Measurements from ENCODE around the gene RNPEPL1.
"Not testable (repeated sequence)": the region's sequence is repeated elsewhere in the genome, so short reads cannot be mapped to it uniquely, and the experiment has no call there.

RNPEPL1 gene

DNA sequence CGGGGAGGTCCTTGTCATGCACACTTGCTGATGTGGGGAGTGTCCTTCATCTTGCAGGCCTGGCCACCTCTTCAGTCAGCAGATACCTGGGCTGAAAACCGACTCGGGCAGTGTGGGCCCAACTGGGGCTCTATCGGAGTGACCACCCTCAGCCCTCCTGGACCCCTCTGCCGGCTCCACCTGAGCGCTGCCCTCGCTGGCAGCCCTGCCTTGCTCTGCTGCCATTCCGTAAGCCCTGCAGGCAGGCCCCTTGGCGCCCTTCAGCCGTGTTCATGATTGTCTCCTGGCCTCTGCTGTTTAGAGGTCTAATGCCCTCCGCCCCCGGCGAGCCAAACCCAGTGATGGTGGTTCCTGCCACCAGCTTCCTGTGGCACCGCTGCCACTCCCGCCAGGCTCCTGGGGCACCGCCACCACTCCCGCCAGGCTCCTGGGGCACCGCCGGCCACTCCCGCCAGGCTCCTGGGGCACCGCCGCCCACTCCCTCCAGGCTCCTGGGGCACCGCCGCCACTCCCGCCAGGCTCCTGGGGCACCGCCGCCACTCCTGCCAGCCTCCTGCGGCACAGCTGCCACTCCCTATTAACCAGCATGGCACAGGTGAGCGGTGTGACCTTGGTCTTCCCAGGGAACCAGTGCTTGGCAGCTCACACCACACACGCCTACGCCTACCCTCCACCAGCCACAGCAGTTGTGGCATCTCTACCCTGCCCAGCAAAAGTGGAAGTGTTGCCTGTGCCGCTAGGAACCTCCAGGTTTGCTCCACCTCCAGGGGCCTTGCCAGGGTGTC, 34.2 kb downstream of the RNPEPL1 start:
- DNase-seq (ENCODE audit: low read depth in 2 of 3, low spot score in 2 of 3), result no peak

DNA sequence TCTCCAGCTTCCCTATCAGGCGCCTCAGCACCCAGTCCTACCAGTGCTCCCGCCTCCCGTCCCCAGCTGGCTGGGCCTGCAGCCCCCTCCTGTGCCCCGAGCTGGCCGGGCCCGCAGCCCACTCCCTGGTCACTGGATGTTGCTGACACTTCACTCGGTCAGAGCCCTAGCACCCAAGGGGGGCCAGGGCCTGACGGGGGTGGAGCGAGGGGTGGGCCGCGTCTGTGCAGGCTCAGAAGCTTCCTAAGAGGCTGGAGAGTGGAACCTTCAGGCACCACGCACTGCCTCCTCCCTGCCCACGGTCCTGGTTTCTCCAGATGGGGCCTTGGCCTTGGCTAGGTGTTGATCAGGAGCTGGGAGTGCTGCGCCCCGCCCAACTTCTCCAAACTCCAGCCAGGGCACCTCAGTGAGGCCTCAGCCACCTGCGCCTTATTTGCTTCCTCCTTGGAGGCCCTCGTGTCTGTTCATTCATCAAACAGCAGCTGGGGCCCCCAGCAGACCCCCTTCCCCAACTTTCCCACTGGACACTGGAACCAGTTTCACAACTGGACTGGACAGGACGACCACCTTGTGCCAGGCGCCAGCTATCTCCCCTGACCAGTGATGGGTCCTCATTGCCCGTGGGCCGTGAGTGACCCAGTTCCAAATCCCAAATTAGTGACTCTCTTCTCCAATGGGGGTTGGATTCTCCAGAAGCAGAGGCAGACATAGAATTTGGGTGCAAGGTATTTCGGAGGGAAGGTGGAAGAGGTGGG, 35.0 kb downstream of the RNPEPL1 start:
- DNase-seq (ENCODE audit: low read depth in 2 of 3, low spot score in 2 of 3), result no peak

DNA sequence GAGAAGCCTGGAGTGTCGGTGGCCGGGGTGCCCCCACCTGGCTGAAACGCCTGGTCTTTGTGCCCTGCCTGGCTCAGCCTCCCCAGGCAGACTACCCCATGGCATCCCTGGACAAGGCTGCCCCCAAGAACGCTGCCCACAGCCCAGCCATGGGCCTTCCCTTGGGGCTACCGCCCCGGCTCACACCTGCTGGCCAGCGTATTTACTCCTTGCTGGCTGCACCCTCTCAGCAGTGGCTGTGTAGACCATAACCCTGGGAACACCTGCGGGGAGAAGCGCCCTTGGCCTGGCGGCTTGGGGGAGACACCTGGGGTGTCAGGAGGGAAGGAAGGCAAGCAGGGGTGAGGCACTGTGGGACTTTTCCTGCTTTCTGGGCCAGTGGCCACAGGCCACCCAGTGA, 35.6 kb downstream of the RNPEPL1 start:
- no peak for DNase-seq (ENCODE audit: low read depth in 2 of 3, low spot score in 2 of 3)

DNA sequence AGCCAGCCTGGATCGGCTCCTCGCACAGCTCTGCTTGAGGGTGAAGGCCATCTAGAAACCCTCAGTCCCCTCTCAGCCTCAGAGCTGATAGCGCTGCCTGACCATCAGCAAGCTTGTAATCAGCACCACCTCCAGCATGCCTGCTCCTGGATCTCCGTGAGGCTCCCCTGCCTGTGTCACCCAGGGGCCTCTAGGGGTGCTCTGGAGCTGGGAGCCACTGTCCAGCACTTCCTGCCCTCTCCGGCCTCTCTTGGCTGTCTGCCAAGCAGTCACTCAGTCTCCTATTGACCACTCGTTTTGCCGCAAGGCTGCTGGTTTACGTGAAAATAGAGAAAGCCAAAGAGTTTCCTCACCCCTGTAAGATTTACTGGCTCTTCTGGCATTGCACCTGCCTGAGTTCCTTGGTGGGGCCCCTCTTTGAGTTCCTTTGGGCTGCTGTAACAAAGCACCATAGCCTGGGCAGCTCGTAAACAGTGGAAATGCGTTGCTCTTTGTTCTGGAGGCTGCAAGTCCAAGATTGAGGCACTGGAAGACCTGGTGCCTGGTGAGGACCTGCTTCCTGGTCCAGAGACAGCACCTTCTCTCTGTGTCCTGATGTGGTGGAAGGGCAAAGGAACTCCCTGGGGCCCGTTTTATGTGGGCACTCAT, 36.1 kb downstream of the RNPEPL1 start:
- DNase-seq (ENCODE audit: low read depth in 2 of 3, low spot score in 2 of 3), result no peak

DNA sequence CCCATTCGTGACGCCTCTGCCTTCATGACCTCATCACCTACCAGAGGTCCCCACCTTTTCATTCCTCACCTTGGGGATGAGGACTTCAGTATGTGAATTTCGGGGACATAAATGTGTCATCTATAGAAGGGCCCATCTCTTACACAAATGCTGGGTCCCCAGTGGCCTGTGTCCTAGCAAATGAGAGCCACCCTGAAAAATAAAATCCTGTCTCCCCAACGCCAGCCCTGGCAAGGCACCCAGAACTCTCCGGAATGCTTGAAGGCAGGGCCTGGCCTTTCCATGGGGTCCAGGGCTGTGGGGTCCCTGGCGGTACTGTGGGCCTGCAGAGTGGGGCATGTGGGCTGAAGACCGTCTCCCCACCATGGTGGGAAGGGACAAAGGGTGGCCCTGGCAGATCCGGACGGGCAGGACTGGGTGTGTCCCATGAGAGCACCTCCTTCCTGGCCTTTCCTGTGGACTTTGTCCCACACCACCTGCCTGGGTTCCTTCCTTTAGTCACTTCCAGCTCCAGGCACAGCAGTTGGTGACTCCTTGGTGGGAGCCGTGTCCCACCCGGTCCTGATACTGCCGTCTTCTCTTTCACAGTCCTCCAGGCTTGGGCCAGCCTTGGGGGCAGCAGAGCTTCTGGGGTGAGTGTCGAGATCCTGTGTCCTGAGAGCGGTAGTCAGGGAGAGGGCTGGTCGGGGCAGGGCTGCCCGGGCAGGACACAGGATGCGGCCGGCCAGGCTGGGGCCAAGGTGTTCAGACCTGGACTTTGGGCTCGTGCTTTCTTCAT, 36.8 kb downstream of the RNPEPL1 start:
- DNase-seq (ENCODE audit: low read depth in 2 of 3, low spot score in 2 of 3), result no peak

DNA sequence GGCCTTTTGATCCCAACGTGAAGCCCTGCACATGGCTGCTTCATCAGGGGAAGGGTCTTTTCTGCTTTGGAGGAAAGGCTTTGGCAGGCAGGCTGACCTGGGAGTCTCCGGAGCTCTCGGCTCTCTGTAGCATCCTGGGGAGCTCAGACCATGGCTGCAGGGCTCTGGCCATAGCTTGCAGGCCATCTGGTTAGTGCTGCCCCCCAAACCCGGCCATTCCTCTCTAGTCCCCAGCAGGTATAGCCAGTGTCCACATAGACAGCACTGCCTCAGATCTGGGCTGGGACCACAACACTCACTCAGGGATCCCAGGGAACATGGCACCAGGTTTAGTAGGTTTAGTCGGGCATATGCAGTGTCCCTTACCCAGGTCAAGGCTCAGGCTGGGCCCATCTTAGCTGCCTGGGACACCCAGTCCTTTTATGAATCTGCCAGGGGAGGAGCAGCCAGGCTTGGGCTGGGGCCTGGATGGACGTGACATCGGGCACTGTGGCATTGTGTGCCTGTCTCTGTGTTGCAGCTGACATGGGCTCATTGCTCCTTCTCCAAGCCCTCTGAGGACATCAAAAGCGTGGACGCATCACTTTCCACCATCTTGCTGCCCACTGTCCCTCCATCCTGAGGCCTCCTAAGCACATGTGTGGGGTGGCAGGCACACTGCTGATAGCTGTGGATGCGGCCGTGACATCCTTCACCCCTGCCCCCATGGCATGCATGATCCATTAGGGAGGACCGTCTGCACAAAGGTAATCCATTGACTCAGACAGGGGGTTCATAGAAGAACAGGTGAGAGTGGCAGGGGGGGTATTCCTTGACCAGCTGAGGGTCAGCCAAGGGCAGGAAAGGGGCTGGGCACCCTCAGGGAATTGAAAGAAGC, 37.8 kb downstream of the RNPEPL1 start:
- no peak for DNase-seq (ENCODE audit: low read depth in 2 of 3, low spot score in 2 of 3)

DNA sequence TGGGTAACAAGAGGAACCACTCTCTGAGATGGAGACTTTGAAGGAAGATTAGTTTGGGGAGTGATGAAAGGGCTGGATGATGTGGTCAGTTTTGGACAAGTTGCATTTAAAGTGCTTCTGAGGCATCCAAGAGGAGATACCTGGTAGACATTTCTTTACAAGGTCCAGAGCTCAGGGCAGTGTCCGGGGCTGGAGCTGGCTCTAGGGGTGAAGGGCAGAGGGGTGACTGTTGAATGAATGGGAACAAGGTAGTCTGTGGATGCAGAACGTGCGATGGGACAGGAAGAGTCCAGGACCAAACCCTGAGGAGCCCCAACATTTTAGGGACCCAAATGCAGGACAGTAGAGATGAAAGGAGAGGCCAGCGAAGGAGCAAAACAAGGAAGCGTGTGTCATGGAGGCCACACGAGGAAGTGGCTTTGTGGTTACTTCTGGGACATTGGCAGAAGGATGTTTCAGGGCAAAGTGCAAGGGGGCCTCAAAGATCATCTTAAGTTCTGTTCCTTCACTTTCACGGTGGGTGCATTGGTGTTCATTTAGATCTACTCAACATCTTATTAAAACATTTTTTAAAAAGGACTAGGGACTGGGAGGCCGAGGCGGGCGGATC, 43.4 kb downstream of the RNPEPL1 start:
- DNase-seq (ENCODE audit: low read depth in 2 of 3, low spot score in 2 of 3), result no peak

DNA sequence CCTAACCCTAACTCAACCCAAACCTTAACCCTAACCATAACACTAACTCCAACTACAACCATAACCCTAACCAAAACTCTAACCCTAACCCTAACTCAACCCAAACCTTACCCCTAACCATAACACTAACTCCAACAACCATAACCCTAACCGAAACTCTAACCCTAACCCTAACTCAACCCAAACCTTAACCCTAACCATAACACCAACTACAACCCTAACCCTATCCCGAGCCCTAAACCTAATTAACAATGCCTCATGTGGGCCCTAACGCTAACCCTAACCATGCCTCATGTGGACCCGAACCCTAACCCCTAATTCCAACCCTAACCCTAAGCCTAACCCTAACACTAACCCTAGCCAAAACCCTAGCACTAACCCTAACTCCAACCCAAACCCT, 45.5 kb downstream of the RNPEPL1 start:
- no peak for DNase-seq (ENCODE audit: low read depth in 2 of 3, low spot score in 2 of 3)

DNA sequence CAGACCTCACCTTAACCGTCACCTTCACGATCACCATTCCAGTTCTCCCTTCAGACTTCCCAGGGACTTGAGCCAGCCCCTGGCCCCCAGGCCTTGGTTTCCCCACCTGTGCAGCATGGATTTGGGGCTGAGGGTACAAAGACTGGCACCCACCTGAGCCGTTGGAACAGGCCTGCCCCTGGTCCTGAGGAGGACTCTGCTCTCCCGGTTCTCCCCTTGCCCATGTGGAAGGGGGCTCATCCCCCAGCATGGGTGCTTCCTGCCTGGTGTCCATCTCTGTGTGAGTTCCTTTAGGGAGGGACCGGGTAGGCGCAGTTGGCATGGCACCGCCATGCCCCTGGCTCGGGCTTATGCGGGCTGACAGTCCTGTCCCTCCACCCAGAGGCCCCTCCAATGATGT, 46.1 kb downstream of the RNPEPL1 start:
- no peak for DNase-seq (ENCODE audit: low read depth in 2 of 3, low spot score in 2 of 3)

DNA sequence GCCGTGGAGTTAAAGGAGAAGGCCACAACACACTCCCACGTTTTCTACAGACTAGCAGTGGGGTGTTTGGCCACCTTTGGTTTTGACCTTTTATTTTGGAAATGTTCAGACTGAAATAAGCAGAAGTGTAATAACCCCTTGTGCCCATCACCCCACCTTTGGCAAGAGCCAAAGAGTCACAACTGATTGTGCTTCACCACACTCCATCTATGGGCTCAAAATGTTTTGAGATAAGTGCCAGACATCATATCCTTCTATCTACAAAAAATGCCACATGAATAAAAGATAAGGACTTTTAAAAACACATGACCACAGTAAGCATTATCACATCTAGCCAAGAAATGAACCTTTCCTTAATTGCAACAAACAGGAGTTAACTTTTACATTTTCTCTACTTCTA, 47.1 kb downstream of the RNPEPL1 start:
- DNase-seq (ENCODE audit: low read depth in 2 of 3, low spot score in 2 of 3), result no peak

DNA sequence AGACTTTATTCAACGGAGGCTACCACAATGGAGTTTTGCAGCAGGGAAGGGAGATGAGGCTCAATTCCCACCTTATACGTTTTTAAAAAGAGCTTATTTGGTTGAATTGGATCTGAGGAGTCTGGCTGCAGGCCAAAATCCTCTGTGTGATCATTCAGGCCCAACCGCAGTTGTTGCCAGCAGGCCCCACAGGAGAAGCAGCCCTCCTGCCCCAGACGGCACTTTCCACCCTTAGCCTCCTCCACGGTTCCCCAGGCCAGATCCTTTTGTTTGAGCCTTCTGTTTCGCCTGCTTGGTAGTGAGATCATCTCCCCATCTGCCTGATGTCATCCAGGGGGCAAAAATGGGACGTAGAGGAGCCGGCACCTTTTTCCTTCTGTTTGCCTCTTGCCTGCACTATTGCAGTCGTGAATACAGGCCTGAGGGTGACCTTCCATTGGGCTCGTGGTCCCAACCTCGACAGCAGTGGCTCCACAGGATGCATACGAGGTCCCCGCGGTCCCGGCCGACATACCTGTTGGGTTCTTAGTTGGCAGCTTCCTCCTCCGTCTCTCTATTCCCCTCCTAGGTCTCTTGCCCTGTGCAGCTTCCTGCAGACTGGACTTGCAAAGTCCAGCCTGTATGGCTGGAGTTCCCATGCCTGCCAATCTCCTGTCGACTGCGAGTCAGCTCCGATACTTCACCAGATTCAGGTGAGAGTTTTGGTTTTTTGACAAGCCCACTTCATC, 47.7 kb downstream of the RNPEPL1 start:
- DNase-seq (ENCODE audit: low read depth in 2 of 3, low spot score in 2 of 3), result no peak

DNA sequence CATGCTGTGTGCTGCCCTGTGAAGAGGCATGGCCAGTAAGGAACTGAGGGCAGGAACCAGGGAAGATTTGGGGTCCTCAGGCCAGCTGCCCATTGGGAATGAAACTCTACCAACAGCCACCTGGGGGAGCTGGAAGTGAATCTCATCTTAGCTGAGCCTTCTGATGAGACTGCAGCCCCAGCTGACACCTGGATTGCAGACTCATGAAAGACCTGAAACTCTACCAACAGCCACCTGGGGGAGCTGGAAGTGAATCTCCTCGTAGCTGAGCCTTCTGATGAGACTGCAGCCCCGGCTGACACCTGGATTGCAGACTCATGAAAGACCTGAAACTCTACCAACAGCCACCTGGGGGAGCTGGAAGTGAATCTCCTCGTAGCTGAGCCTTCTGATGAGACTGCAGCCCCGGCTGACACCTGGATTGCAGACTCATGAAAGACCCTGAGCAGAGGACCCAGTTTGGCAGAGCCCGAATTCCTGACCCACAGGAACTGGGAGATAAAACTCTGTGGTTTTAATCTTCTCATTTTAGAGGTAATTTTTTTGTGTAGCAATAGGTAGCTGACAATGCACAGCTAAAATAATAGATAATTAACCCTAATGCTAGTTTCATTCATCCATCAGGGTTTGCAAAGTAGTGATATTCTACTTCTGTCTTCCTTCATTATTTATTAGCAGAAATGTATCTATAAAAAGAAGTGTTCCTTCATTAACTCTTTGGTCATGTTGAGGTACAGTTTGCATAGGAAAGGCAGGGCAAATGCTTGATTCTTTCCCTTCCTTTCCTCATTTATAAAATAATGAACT, 48.8 kb downstream of the RNPEPL1 start:
- not testable (repeated sequence) for DNase-seq (ENCODE audit: low read depth in 2 of 3, low spot score in 2 of 3)

DNA sequence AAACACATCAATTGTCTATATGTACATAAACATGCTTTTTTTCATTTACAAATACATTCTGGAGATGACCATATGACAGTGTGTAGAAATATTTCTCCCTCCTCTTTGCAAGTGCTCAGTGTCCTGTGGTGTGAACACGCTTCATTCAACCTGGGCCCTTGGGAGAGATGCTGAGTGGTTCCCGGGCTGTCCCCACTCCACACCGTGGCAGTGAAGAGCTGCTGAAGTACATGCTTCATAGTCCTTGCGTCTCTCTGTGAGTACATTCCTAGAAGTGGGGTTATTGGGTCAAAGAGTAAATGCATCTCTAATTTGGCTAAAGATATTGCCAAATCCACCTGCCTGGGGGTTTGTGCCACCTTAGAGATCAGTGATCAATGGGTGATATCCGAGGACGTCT, 50.5 kb downstream of the RNPEPL1 start:
- no peak for DNase-seq (ENCODE audit: low read depth in 2 of 3, low spot score in 2 of 3)

DNA sequence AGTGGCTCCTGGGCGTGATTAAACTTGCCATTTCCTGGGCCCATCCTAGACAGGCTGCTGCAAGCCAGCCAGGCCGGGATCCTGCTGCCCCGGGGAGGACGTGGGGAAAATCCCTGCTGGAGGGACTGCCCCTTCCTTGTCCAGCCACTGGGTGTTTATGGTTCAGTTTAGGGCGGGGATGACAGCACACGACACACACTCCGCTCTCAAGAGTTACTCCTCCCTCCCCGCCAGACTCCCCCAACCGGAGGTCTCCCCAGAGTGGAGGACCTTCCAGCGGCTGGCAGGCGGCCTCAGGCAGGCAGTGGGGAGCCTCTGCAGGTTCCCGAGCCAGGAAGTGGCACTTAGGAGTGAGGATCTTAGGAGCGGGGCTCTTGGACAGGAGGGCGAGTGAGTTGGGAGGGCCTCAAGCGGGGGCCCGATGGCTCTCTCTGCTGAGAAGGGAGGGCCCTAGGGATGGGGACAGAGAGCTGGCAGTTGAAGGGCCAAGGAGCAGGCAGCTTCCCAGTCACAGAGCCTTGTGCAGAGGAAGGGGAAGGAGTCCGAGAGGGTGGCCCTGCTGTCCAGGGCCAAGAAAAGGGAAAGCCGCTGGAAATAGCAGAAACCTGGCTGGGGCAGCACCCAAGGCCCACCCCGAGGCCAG, 51.3 kb downstream of the RNPEPL1 start:
- DNase-seq (ENCODE audit: low read depth in 2 of 3, low spot score in 2 of 3), result no peak

DNA sequence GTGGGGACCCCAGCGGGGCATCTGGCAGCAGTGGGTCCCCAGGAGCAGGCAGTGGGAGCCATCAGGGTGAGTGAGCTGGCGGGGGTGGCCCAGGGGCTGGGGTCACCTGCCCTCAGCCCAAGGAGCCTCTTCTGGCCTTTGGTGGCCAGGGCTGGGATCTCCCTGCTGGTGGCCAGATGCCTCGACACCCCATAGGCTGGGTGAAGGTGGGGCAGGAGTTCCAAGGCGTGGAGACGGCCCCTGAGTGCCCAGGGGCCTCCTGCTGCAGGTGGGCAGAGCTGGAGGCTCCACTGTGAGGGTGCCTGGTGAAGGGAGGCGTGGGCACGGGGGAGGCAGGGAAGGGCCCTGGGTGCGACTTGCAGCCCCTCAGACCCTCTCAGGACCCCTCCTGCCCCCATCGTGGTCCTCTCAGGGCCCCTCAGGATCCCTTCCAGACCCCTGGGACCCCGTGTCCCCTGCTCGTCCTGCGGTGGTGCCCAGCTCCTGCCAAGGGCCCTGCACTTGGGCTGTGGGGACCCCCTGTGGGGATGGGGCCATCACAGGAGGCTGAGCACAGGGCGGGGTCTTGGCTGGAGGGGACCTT, 52.0 kb downstream of the RNPEPL1 start:
- DNase-seq (ENCODE audit: low read depth in 2 of 3, low spot score in 2 of 3), result no peak

DNA sequence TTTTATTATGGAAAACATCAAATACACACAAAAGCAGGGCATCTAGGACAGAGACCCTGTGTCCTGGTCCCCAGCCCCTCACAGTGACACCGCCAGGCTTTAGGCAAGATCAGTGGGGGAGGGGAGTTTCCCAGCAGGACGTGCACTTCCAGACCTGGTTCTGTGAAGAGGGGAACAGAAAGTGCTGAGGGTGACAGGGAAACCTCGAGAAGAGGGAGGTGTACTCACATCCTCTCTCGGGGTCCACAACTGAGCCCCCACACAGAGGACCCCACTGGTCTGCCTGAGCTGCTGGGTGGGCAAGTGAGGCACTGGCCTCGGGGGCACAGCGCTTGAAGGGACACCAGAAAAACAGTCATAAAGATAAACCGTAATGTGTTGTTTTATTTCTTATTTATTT, 52.6 kb downstream of the RNPEPL1 start:
- no peak for DNase-seq (ENCODE audit: low read depth in 2 of 3, low spot score in 2 of 3)

DNA sequence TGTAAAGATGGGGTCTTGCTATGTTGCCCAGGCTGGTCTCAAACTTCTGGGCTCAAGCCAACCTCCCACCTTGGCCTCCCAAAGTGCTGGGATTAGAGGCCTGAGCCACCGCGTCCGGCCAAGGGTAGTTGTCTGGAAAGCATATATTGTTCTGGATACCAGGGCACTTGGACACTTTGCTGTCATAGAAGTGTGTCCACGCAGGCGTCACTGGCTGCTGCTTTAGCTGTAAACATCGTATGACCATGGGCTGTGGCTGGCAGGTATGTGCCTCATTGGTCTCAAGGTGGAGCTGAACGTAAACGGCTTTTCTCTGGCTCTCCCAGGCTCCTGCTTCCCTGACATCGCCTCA, 53.8 kb downstream of the RNPEPL1 start:
- DNase-seq (ENCODE audit: low read depth in 2 of 3, low spot score in 2 of 3), result no peak
